HEK293 (cell line): ENCODE measurements around the gene SPEM1.

Experiments
- CTCF ChIA-PET: fragments of 350-600 bp; formaldehyde crosslinking; extraction: SDS; loops from one replicate; lab custom pipeline; 2021; ENCODE audit warnings: antibody characterized with exemption; lab: Yijun Ruan, JAX
- POLR2A ChIA-PET: fragments of 300-600 bp; formaldehyde crosslinking; extraction: SDS; loops from one replicate; lab custom pipeline; 2020; ENCODE audit warnings: antibody characterized with exemption, inconsistent platforms; lab: Yijun Ruan, JAX
- H3K27ac ChIP-seq: fragments of 200-500 bp; sonication (Bioruptor generic); 2 replicates; pipeline ENCODE4 v1.5.1; 2014; ENCODE audit warnings: low read depth, low read length, control low read depth, inconsistent platforms; ENCODE audit errors: extremely low read depth
- H3K36me3 ChIP-seq, 2 experiments: fragments of 200-500 bp in 1 of 2; sonication (Bioruptor generic) in 1 of 2; 1 replicate in 1 of 2; 2 replicates in 1 of 2; pipeline ENCODE4 v1.5.1; 2014 to 2017; ENCODE audit warnings: inconsistent platforms in 2 of 2, low read length in 2 of 2; ENCODE audit not compliant: control insufficient read depth in 2 of 2, insufficient read depth in 1 of 2
- H3K4me1 ChIP-seq: fragments of 200-500 bp; sonication (Bioruptor generic); 2 replicates; pipeline ENCODE4 v1.5.1; 2014; ENCODE audit warnings: mild to moderate bottlenecking, low read length, inconsistent platforms; ENCODE audit not compliant: control insufficient read depth, insufficient read depth
- H3K4me3 ChIP-seq: 2 replicates; pipeline ENCODE4 v1.5.1; 2011; ENCODE audit warnings: low read depth, mild to moderate bottlenecking, control low read depth, low read length, moderate library complexity
- H3K9me3 ChIP-seq: fragments of 200-500 bp; sonication (Bioruptor generic); 2 replicates; pipeline ENCODE4 v1.5.1; 2014; ENCODE audit warnings: low read depth, low read length, inconsistent platforms; ENCODE audit not compliant: control insufficient read depth, insufficient read depth
- GLIS1 ChIP-seq: fragments of 450-650 bp; formaldehyde crosslinking; IDR thresholded peaks from 2 replicates; pipeline ENCODE4 v1.5.1; 2016; ENCODE audit warnings: missing biosample characterization, missing genetic modification characterization
- GLIS2 ChIP-seq: fragments of 450-650 bp; formaldehyde crosslinking; IDR thresholded peaks from 2 replicates; pipeline ENCODE4 v1.5.1; 2016; ENCODE audit warnings: missing biosample characterization, missing genetic modification characterization
- ZFHX2 ChIP-seq: fragments of 450-650 bp; formaldehyde crosslinking; conservative IDR thresholded peaks from 2 replicates; pipeline ENCODE4 v1.5.1; 2016; ENCODE audit warnings: missing biosample characterization, missing genetic modification characterization
- ZNF341 ChIP-seq: fragments of 450-650 bp; formaldehyde crosslinking; IDR thresholded peaks from 2 replicates; pipeline ENCODE4; 2016; ENCODE audit warnings: low read depth, missing biosample characterization, missing genetic modification characterization
- ZNF610 ChIP-seq: fragments of 450-650 bp; formaldehyde crosslinking; IDR thresholded peaks from 2 replicates; pipeline ENCODE4 v1.5.1; 2016; ENCODE audit warnings: missing biosample characterization, missing genetic modification characterization, borderline replicate concordance
- TF ChIP-seq, protein P1 (sequence below): fragments of 450-650 bp; formaldehyde crosslinking; optimal IDR thresholded peaks from 2 replicates; pipeline ENCODE3; 2016; ENCODE audit warnings: missing biosample characterization, mild to moderate bottlenecking, missing genetic modification characterization
- TF ChIP-seq, protein P2 (sequence below): fragments of 450-650 bp; formaldehyde crosslinking; IDR thresholded peaks from 2 replicates; pipeline ENCODE4 v1.5.1; 2016; ENCODE audit warnings: missing biosample characterization, missing genetic modification characterization
- TF ChIP-seq, protein P3 (sequence below): fragments of 450-650 bp; formaldehyde crosslinking; IDR thresholded peaks from 2 replicates; pipeline ENCODE4 v1.5.1; 2016; ENCODE audit warnings: missing biosample characterization, missing genetic modification characterization
- TF ChIP-seq, protein P4 (sequence below): fragments of 450-650 bp; formaldehyde crosslinking; IDR thresholded peaks from 2 replicates; pipeline ENCODE4 v1.5.1; 2017; ENCODE audit warnings: missing biosample characterization, missing genetic modification characterization

Gene SPEM1

DNA sequence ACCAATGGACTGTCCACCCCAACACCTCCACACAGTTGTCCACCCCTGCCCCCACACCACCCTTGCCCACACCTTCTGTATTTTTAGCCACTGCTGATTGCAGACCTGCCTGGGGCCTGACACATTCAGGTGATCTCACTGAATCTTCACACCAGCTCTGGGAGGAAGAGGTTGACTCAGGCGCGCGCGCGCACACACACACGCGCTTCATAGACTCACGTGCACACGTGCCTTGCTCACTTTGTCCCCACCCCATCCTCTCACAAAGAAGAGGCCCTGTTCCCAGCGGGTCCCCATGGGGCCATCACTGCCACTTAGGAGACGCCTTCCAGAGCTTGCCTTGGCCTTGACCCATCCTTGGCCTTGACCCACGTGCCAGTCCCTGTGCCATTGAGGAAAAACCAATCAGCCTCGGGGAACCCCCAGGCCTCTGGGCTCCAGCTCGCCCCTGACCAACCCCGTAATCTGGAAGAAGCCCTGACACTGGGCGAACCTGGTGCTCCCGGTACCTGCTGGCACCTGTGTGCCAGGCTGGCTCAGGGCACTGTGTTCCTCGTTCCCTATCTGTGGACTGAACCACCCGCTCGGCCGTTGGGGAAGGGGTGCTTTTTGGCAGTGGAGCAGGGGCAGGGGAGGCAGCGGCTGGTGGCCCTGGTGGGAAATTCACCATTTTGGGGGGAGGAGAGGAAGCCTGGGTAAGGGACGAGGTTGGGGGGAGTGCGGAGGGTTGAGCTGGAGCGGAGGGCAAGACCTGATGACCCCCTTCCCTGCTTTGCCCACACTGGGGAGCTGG, 9.3 kb upstream of the SPEM1 start (continued):
- TF ChIP-seq, protein P1, sequence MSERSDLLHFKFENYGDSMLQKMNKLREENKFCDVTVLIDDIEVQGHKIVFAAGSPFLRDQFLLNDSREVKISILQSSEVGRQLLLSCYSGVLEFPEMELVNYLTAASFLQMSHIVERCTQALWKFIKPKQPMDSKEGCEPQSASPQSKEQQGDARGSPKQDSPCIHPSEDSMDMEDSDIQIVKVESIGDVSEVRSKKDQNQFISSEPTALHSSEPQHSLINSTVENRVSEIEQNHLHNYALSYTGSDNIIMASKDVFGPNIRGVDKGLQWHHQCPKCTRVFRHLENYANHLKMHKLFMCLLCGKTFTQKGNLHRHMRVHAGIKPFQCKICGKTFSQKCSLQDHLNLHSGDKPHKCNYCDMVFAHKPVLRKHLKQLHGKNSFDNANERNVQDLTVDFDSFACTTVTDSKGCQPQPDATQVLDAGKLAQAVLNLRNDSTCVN (tag by site-specific recombination), result peak; percentile 9
- no peak for TF ChIP-seq ZNF610 (tag by site-specific recombination)
- TF ChIP-seq, all 188 proteins: peak for 5

DNA sequence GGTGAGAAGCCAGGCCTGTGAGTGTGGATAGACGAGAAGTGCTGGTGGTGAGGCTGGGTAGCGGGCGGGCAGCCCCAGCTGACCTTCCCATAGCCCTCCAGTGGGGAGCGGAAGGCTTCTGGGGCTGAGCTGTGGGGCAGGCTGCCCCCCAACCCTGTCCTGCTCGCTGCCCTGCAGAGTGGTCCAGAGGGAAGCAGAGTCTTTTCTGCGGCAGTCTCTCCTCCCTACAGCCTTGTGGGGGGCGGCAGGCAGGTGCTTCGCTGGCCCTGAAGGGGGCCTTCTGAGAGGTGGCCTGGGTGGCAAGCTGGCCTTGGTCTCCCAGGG, 8.7 kb upstream of the SPEM1 start:
- Histone ChIP-seq H3K9me3 (no peaks in the 10 kb centered on the region), H3K27ac (no peak overlapping the region), H3K4me1 (no peaks in the 10 kb centered on the region), H3K36me3 (peaks cover 3 to 52% of the 10 kb centered on the region in 2 experiments)
- POLR2A ChIA-PET, result interaction anchor here (0.6 to 1.0 kb wide), 2 partner anchors 12 to 13 kb away, joined by 3 to 6 read pairs; no protein-coding TSS in a partner anchor
- TF ChIP-seq, protein P2, sequence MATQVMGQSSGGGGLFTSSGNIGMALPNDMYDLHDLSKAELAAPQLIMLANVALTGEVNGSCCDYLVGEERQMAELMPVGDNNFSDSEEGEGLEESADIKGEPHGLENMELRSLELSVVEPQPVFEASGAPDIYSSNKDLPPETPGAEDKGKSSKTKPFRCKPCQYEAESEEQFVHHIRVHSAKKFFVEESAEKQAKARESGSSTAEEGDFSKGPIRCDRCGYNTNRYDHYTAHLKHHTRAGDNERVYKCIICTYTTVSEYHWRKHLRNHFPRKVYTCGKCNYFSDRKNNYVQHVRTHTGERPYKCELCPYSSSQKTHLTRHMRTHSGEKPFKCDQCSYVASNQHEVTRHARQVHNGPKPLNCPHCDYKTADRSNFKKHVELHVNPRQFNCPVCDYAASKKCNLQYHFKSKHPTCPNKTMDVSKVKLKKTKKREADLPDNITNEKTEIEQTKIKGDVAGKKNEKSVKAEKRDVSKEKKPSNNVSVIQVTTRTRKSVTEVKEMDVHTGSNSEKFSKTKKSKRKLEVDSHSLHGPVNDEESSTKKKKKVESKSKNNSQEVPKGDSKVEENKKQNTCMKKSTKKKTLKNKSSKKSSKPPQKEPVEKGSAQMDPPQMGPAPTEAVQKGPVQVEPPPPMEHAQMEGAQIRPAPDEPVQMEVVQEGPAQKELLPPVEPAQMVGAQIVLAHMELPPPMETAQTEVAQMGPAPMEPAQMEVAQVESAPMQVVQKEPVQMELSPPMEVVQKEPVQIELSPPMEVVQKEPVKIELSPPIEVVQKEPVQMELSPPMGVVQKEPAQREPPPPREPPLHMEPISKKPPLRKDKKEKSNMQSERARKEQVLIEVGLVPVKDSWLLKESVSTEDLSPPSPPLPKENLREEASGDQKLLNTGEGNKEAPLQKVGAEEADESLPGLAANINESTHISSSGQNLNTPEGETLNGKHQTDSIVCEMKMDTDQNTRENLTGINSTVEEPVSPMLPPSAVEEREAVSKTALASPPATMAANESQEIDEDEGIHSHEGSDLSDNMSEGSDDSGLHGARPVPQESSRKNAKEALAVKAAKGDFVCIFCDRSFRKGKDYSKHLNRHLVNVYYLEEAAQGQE (tag by site-specific recombination), result no peak
- peak; percentile 45; the same call in 1 of the 2 replicates for TF ChIP-seq GLIS2 (tag by site-specific recombination)
- TF ChIP-seq, all 188 proteins: peak for 1
- CTCF ChIA-PET, result interaction anchor here (0.6 to 1.2 kb wide), 2 partner anchors 14 to 56 kb away, joined by 3 to 4 read pairs; no protein-coding TSS in a partner anchor
- no peak overlapping the region for H3K4me3 ChIP-seq

DNA sequence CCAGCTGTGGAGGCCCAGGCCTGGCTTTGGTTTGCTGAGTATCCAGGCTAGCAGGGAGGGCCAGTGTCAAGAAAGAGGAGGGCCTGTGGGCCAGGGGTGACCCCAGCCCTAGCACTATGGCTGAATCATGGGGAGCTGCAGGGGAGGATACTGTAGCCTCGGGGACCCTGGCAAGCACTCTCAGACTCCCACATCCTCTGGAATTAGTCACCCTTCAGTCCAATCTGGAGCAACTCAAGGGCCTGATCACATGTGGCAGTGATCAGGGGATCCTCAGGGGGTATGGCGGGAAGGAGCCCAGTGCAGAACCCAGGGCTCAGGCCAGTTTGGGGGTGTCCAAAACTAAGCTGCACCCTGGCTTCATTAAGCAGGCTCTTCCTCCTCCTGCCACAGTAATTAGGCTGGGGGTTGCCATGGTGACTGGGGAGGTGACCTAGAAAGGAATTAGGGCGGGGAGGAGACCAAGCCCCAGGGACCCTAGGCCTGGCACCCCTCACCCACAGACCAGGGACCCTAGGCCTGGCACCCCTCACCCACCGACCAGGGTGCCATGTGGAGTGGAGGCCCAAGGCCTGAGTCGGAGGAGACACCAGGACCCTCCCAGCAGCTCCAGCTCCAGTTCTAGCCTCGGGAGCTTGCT, 6.7 kb upstream of the SPEM1 start:
- no peaks in the 10 kb centered on the region for H3K4me1 ChIP-seq
- peaks cover 3 to 69% of the 10 kb centered on the region in 2 experiments for H3K36me3 ChIP-seq
- H3K9me3 ChIP-seq, result no peaks in the 10 kb centered on the region
- no peak overlapping the region for H3K27ac ChIP-seq
- CTCF ChIA-PET, result interaction anchor here (1.2 kb wide), 1 partner anchor 11 kb away, joined by 9 read pairs; no protein-coding TSS in a partner anchor
- TF ChIP-seq ZFHX2 (tag by site-specific recombination), result 0 out of 2 replicates have a peak, but pooled peaks have one; percentile 21
- TF ChIP-seq, protein P3, sequence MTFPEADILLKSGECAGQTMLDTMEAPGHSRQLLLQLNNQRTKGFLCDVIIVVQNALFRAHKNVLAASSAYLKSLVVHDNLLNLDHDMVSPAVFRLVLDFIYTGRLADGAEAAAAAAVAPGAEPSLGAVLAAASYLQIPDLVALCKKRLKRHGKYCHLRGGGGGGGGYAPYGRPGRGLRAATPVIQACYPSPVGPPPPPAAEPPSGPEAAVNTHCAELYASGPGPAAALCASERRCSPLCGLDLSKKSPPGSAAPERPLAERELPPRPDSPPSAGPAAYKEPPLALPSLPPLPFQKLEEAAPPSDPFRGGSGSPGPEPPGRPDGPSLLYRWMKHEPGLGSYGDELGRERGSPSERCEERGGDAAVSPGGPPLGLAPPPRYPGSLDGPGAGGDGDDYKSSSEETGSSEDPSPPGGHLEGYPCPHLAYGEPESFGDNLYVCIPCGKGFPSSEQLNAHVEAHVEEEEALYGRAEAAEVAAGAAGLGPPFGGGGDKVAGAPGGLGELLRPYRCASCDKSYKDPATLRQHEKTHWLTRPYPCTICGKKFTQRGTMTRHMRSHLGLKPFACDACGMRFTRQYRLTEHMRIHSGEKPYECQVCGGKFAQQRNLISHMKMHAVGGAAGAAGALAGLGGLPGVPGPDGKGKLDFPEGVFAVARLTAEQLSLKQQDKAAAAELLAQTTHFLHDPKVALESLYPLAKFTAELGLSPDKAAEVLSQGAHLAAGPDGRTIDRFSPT (tag by site-specific recombination), result 0 out of 2 replicates have a peak, but pooled peaks have one; percentile 32
- peak; percentile 14 for TF ChIP-seq GLIS1 (tag by site-specific recombination)
- 0 out of 2 replicates have a peak, but pooled peaks have one; percentile 22 for TF ChIP-seq ZNF341 (tag by site-specific recombination)
- TF ChIP-seq, protein P4, sequence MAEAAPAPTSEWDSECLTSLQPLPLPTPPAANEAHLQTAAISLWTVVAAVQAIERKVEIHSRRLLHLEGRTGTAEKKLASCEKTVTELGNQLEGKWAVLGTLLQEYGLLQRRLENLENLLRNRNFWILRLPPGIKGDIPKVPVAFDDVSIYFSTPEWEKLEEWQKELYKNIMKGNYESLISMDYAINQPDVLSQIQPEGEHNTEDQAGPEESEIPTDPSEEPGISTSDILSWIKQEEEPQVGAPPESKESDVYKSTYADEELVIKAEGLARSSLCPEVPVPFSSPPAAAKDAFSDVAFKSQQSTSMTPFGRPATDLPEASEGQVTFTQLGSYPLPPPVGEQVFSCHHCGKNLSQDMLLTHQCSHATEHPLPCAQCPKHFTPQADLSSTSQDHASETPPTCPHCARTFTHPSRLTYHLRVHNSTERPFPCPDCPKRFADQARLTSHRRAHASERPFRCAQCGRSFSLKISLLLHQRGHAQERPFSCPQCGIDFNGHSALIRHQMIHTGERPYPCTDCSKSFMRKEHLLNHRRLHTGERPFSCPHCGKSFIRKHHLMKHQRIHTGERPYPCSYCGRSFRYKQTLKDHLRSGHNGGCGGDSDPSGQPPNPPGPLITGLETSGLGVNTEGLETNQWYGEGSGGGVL, result no peak
- H3K4me3 ChIP-seq, result no peak overlapping the region
- POLR2A ChIA-PET, result interaction anchor here (2.6 kb wide), 1 partner anchor 10 kb away, joined by 15 read pairs; the partner anchor contains the start of gene TMEM256
